ELR (cell line): ENCODE data around the gene MAP3K10.

Experiments
- DNase-seq: peaks from one replicate; pipeline ENCODE4 v3.0.0-alpha.2; 2015; ENCODE audit warnings: low read depth

MAP3K10 gene

GRCh38 chr19:40249781-40250180 lies 58.6 kb downstream of the MAP3K10 start:
- no peak for DNase-seq

- no peak for DNase-seq
Measured at GRCh38 chr19:40251244-40251643, 60.0 kb downstream of the MAP3K10 start.

GRCh38 chr19:40251991-40252390 lies 60.8 kb downstream of the MAP3K10 start:
- DNase-seq = no peak

- no peak for DNase-seq
Measured at GRCh38 chr19:40252395-40252794, 61.2 kb downstream of the MAP3K10 start.

- no peak for DNase-seq
Measured at GRCh38 chr19:40253611-40254092, 62.4 kb downstream of the MAP3K10 start.

GRCh38 chr19:40254714-40255418 lies 63.6 kb downstream of the MAP3K10 start:
- no peak for DNase-seq

GRCh38 chr19:40255619-40256166 lies 64.5 kb downstream of the MAP3K10 start:
- no peak for DNase-seq

GRCh38 chr19:40256512-40256911 lies 65.3 kb downstream of the MAP3K10 start:
- DNase-seq = no peak

GRCh38 chr19:40257096-40257517 lies 65.9 kb downstream of the MAP3K10 start:
- DNase-seq = no peak

GRCh38 chr19:40261631-40262030 lies 70.4 kb downstream of the MAP3K10 start:
- DNase-seq = no peak

- no peak for DNase-seq
Measured at GRCh38 chr19:40262422-40262821, 71.2 kb downstream of the MAP3K10 start.

- no peak for DNase-seq
Measured at GRCh38 chr19:40263440-40264313, 72.5 kb downstream of the MAP3K10 start.

- no peak for DNase-seq
Measured at GRCh38 chr19:40264314-40265054, 73.3 kb downstream of the MAP3K10 start.
